Caki2 (cell line): Measurements from ENCODE around the gene CCN2. TPM values are rescaled to one million over a fixed set of nuclear protein-coding genes. Genes with fewer than 3 reads are reported as not detected.

Experiments
- DNase-seq: peaks from one replicate; pipeline ENCODE4 v3.0.0-alpha.2; 2015; ENCODE audit warnings: low read depth
- in situ Hi-C: cut with HindIII; loops from 2 replicates; pipeline ENCODE4 v1.10.0; 2016; ENCODE audit warnings: low sequenced_read_pairs, low pct_unique_long_range_greater_than_20kb, mixed read lengths
- total RNA-seq: library from RNA; depleted of rRNA; stranded (reverse); fragments of >200 nt; shearing (Covaris generic); gene quantifications from 2 replicates; pipeline ENCODE4 v1.2.3, GENCODE V29; 2014; ENCODE audit warnings: low replicate concordance; rRNA removed

CCN2 gene
- 157 and 173 TPM in 2 replicates for total RNA-seq

GRCh38 chr6:131950767-131951575 is at the start of gene CCN2:
Gene CCN2 (minus strand): TSS chr6:131951372. CDS start chr6:131951172, 200 bp downstream.
- in situ Hi-C loops = no loop called here
- peak; percentile 99 for DNase-seq

DNA sequence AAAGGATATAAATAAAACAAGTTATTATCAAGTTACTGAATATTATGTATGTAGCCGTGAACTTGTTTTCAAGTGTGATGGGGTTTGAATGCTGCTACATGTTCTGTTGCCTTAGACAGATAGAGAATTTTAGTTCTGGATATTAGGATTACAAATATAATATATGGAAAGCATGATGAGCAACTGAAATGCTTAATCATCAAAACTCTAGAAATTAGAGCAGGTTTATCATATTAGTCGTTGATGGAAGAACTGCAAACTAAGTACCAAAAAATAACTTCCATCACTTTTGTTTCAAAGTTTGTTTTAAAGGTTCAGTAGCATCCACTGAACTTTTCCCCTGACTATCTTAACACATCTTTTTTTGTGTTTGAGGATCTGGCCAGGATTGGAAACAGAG is 49.1 kb upstream of the CCN2 start:
- in situ Hi-C loops = no loop called here
- DNase-seq = no peak

GRCh38 chr6:131999545-132000146 is 48.5 kb upstream of the CCN2 start:
- DNase-seq = no peak
- in situ Hi-C loops = no loop called here

- no peak for DNase-seq
- in situ Hi-C loops = no loop called here
Observed at GRCh38 chr6:131998255-131998982, 47.2 kb upstream of the CCN2 start.

GRCh38 chr6:131997429-131998153 is 46.4 kb upstream of the CCN2 start:
- in situ Hi-C loops = no loop called here
- DNase-seq = no peak

- in situ Hi-C loops = no loop called here
- peak; percentile 30 for DNase-seq
Observed at GRCh38 chr6:131995917-131996316, 44.7 kb upstream of the CCN2 start.

- DNase-seq = no peak
- in situ Hi-C loops = no loop called here
Observed at GRCh38 chr6:131992557-131992956, 41.4 kb upstream of the CCN2 start.

- in situ Hi-C loops = no loop called here
- DNase-seq = no peak
Observed at GRCh38 chr6:131989036-131989435, 37.9 kb upstream of the CCN2 start.

GRCh38 chr6:131982740-131983259 is 31.6 kb upstream of the CCN2 start:
- no peak for DNase-seq
- in situ Hi-C loops = no loop called here

- no peak for DNase-seq
- in situ Hi-C loops = no loop called here
Observed at GRCh38 chr6:131981624-131981978, 30.4 kb upstream of the CCN2 start.

GRCh38 chr6:131980791-131981623 is 29.8 kb upstream of the CCN2 start:
- DNase-seq = peak; percentile 69
- in situ Hi-C loops = no loop called here

DNA sequence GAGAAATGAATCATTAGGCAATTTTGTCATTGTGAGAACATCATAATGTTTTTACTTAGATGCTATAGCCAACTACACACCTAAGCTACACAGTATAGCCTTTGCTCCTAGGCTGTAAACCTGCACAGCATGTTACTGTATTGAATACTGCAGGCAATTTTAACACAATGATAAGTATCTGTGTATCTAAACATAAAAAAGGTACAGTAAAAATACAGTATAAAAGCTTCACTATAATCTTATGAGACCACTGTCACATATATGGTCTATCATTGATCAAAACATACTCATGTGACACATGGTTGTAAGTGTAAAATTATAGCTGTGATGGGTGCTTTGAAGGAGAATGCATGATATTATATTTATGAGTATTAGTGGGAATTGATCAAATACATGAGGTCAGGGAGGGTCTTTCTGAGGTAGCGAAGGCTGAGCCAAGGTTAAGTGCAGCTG is 29.2 kb upstream of the CCN2 start:
- DNase-seq = no peak
- in situ Hi-C loops = no loop called here

DNA sequence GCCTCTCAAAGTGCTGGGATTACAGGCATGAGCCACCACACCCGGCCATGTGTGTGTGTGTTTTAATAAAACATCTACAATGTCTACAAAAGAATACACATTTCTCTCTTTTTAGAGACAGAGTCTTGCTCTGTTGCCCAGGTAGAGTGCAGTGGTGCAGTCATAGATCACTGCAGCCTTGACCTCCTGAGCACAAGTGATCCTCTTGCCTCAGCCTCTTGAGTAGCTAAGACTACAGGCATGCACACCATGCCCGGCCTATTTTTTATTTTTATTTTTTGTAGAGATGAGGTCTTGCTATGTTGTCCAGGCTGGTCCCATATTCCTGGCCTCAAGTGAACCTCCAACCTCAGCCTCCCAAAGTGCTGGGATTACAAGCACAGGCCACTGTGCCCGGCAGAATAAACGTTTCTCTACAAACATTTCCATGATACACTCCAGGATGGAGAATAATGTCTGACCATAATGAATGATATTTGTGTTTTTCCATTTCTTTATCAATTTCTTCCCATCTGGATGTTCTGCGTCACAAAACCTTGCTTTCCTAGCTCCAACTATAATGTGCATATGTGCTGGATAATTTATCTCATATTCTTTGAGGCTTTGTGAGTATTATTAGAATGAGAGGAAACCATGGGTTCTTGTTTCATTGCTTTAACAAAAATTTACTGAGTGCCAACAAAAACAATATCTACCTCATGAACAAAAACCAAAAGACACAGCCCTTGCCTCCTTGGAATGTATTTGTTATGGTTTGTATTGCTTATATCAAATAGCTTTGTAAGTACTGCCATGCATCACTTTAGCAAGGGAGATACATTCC is 28.6 kb upstream of the CCN2 start:
- DNase-seq = peak; percentile 96
- in situ Hi-C loops = no loop called here

- in situ Hi-C loops = no loop called here
Observed at GRCh38 chr6:131978522-131978921, 27.4 kb upstream of the CCN2 start.

DNA sequence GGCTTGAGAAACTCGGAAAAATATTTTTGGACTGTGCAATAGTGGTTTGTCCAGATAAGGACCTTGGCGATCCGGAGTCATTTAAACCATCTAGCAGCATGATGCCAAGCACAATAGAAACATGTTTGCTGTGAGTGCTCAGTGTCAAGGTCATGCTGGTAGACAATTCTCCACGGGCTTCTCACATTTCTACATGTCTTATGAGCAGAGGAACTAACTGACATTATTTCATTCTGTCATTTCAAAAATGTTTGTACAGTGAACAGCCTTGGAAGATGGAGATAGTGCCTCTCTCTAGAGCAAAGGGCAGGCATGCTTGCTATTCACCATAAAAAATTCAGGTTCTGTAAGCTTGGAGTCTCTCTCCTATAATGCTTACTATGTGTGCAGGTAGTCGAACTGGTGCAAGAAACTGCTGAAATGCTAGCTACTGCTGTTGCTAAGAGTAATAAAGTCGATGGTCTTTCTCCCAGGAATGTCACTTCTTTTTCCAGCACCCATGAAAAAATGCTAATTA is 25.4 kb upstream of the CCN2 start:
- in situ Hi-C loops = no loop called here
- peak; percentile 40 for DNase-seq

More at GRCh38 chr6:131978522-131978921, 27.4 kb upstream of the CCN2 start:
- no peak for DNase-seq

DNA sequence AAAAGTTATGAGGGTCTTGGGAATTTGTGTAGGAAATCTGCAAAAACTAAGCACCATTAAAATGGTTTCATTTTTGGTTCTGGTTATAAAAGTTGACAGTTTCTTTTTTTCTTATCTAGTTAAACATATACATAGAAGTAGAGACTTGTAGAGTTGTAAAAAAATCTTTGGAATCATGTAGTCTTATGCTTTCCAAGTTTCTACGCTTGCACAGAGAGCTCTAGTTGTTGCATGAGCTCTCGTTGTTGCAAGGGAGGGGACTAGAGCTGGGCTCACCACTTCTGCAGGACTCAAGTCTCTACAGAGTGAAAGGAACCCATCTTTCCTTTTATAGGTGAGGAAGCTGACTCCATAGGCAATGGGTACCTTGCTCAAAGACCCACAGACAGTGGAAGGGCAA is 21.6 kb upstream of the CCN2 start:
- in situ Hi-C loops = no loop called here

More for the DNA sequence above, 21.6 kb upstream of the CCN2 start:
- no peak for DNase-seq
